Ureter (tissue), 1 donor: Measurements from ENCODE around the gene FAM221B. TPM values are rescaled to one million over a fixed set of nuclear protein-coding genes. Genes with fewer than 3 reads are reported as not detected.

ENCODE experiments used
- DNase-seq: peaks from one replicate; pipeline ENCODE4 v3.0.0-alpha.2; 2020; ENCODE audit warnings: low spot score
- total RNA-seq: library from RNA; stranded (reverse); gene quantifications from one replicate; pipeline ENCODE4 v1.2.4, GENCODE V29; 2023
- donor health status: DM: yes; HTN: yes; CAD: no.

Gene FAM221B
- total RNA-seq, 1 donor from 2014 or later, result 0.26 TPM

GRCh38 chr9:35820076-35820475 is 8.5 kb downstream of the FAM221B start:
- DNase-seq, result no peak

DNA sequence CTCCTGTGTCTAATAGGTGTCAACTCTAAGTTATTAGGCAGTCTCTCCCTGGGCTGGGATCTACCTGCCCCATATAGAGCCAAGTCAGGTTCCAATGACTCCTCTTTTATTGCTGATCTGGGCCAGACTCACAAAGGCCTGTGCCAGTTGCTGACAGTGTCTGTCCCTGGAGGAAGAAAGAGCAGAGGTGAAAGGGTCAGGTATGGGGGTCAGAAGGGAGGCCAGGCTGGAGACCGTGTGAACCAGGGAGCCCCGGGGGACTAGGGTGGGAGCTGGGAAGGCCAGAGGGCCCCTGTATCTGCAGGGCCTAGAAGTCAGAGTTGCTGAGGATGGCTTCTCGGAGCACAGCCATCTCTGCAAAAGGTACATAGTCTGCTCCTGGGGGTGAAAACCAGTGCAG is 10.2 kb downstream of the FAM221B start:
- DNase-seq, result peak; percentile 38

- DNase-seq, result no peak
These were observed 11.8 kb downstream of the FAM221B start for GRCh38 chr9:35816708-35817107.

GRCh38 chr9:35814841-35815543 is 13.5 kb downstream of the FAM221B start, which contains the start of gene HINT2:
HINT2 (minus strand) TSS chr9:35815042; CDS start chr9:35814979, 63 bp downstream.
- DNase-seq, result peak; percentile 97

DNA sequence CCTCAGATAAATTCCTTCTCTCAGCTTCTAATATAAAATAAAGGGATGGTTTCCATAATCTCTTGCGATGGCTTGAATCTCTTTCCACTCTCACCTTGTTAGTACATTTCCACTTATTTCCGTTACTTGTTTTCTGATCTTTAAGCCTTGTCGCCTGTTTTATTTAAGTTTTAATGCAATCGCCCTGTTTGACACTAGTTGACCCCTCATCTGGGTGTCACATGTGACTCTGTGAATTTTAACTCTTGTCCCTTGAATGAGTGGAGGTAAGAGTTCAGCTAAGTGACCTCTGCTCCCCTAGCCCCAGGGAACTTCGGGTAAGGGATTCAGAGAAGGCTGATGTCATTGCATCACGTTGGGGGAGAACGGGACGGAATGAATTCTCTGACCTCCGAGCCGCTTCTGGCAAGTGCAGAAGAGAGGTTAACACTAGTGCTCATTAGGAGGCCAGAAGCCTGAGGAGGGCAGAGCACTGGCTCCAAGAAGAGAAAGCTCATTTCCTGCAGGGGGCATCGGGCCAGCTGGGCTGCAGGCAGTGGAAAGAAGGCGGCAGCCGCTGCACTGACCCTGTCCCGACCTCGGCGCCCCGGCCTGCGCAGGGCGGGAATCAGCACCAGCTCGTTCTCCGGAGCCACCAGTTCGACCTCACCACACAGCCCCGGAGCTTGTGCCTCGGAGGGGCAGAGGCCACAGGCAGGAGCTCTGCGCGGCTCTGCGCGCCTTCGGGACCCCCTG is 14.3 kb downstream of the FAM221B start:
- DNase-seq, result peak; percentile 69

GRCh38 chr9:35813434-35814105 is 15.0 kb downstream of the FAM221B start:
- DNase-seq, result no peak

DNA sequence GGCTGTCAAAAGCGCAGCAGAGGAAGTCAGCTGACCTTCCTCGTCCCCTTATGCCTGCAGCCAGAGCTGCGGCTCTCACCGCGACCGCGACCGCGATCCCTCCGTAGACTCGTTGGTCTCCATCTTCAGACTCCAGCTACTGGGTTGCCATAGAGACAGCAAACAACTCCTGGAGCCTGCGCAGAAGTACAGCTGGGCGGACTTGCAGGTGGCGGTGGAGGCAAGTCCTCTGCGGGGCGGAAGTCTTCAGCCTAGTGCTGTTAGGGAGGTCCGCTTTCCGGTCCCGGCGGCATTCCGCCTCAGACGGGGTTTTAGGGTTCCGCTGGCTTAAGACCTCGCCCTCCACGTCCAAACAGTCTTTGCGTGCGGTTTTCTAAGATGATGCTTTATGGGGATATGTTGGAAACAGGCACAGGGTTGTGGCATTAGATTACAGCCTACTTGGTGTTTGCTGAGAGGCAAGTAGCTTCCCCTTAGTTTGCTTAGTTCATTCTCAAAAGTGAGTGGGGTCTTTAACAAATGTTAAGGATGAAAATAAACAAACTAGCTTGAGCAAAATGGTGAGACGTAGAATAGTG is 16.4 kb downstream of the FAM221B start, which contains the start of gene SPAG8:
Gene SPAG8 (minus strand): TSS at position 238 of the 578 bp plus-strand sequence. CDS start 115 bp downstream, at position 123.
- peak; percentile 94 for DNase-seq

DNA sequence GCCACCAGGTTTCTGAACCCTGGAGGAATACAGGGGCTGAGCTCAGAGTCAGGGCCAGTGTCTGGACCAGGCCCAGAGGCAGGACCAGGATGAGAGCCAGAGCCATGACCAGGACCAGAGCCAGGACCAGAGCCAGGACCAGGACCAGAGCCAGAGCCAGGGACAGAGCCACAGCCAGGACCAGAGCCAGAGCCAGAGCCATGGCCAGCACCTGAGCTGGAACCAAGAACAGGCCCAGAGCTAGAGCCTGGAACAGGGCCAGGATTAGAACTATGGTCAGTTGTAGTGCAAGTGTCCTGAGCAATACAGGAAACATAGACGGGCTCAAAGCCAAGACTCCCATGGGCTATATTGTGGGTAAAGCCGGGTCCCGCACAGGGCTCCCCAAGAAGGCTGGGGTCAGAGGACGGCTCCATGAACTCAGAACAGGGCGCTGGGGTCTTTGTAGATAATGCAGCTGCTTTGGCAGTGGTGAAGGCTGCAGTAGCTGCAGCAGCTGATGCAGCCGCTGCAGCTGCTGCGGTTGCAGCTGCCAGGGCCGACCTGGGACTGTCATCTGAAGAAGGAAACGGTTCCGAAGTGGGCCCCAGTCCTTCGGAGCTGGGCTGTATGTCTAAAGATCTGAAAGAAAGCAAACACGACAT is 17.0 kb downstream of the FAM221B start:
- no peak for DNase-seq

DNA sequence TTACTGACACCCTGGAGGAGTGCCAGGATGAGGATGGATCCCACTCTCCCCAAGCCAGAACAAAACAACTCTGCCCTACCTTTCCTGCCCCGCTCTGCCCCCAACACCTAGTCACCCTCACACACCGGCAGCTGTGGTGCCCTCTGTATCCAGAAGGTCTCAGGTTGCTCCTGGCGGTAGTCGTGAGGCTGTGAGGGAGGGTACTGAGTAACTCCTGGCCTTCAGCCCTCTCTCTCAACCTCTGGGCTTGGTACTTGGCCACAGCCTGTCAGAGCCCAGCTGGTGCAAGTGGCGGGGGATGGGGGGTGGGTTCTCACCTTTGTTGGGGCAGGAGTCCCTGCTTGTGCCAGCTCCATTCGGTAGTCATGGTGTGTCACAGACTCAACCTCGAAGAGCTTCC is 18.4 kb downstream of the FAM221B start:
- no peak for DNase-seq

- no peak for DNase-seq
These were observed 20.1 kb downstream of the FAM221B start for GRCh38 chr9:35808433-35808832.

- DNase-seq, result no peak
These were observed 22.4 kb downstream of the FAM221B start for GRCh38 chr9:35806101-35806500.

DNA sequence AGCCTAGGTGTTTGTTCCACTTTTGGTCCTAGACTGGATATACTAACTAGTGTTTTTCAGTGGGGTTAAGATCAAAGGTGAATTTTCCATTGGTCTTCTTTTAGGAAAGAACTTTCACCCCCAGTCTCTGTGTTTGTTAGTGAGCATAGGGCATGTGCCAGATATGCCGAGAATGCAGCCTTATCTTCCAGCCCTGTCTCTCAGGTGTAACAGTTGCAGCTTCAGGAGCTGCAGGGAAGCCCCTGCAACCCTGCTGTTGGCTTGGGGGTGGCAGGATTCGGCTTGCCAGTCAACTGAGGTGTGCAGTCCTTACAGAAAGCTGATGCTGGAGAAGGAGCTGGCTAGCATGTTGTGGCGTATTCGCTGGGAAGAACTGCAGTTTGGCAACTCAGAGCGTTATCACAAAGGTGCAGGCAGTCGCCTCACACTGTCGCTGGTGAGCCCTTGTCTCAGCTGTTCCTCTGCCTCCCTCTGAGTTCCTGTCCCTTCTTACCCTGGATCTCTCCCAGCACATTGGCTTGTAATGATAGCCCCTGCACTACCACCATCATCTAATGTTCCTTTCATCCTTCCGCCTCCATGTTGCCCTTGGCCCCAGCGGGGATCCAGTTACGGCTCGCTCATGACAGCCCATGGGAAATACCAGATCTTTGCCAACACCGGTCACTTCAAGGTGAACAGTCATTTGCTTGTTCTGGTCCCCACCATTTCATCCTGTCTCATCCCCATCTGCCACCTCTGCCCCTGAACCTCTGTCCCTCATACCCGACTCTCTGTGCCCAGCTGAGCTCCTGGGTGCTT is 27.0 kb downstream of the FAM221B start:
- no peak for DNase-seq

GRCh38 chr9:35800530-35800929 is 28.0 kb downstream of the FAM221B start:
- DNase-seq, result no peak

- DNase-seq, result peak; percentile 59
These were observed 29.7 kb downstream of the FAM221B start for GRCh38 chr9:35798658-35799374.

GRCh38 chr9:35797311-35798109 is 31.0 kb downstream of the FAM221B start:
- DNase-seq, result no peak

GRCh38 chr9:35795695-35796094 is 32.8 kb downstream of the FAM221B start:
- DNase-seq, result no peak

DNA sequence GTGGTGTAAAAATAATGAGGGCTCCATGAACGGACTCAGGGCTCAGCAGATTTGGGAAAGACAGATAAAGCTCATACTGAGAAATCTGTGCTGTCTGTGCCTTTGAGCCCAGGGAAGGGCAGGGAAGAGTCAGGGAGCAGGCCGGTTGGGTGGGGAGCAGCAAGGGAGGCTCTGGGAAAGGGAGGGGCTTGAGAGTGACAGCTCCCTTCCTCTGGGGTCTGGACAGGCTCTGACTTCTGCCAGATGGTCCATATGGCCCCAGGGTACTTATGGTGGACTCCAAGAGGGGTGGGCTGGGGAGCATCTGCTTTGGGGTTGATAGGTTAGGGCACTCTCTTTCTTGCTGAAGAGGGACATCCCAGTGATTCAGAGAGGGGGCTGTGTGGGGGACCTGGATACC is 35.1 kb downstream of the FAM221B start:
- DNase-seq, result no peak

- no peak for DNase-seq
These were observed 35.7 kb downstream of the FAM221B start for GRCh38 chr9:35792826-35793225.
